Medulla oblongata (tissue), 1 donor: ENCODE data around the gene CORO1C.
"Not testable (repeated sequence)": the region's sequence is repeated elsewhere in the genome, so short reads cannot be mapped to it uniquely, and the experiment has no call there.

Experiments
- DNase-seq: peaks from one replicate; pipeline ENCODE4 v3.0.0-alpha.2; 2015; ENCODE audit errors: extremely low spot score

CORO1C gene

DNA sequence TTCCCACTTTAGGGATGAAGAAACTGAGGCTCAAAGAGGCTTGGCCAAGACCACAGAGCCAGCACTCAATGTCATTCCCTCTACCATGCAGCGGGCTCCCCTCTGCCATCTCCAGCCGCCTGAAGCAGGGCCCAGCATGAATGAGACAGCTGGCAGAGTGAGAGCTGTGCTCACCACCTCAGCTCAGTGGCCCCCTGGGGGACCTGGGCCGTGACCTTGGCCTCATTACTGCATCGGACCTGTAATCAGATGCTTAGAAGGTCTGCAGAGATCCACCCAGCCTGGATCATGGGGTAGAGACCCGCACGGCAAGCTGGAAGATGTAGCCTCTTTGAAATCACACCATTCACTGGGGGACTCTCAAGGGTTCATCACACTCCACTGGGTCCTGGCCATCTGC lies 22.7 kb upstream of the CORO1C start:
- DNase-seq: no peak

DNA sequence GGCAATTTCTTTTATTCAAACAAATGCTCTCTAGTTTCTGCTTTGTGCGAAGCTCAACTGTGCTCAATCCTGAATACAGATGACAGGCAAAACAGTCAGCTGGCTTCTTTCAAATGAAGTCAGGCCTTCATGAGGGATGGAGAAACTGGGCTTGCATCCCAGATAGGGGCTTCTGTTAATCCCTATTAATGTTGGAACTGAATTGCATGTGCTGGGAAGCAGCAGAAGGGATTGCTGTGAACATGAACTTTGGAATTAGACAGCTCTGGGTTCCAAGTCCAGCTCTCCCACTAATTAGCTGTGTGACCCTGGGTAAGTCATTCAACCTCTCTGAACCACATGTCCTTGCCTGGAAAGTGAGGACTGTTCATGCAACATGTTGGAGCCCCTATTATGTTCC lies 21.1 kb upstream of the CORO1C start:
- DNase-seq: peak; percentile 57

DNA sequence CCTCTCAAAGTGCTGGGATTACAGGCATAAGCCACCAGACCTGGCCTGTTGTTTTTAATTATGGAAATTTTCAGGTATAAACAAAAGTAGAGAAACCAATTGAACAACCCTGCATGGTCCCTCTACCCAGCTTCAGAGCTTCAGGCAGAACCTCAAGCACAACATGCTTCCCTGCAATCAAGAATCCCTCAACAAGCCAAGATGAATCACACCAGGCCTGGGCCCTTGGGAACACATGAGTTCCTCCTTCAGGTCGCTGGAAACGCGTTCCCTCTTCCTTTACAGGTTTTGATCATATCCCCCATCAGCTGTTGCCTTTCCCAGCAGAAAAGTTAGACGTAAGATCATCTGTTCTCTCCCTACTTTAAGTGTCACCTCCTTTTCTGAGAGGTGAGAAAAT lies 20.5 kb upstream of the CORO1C start:
- no peak for DNase-seq

DNA sequence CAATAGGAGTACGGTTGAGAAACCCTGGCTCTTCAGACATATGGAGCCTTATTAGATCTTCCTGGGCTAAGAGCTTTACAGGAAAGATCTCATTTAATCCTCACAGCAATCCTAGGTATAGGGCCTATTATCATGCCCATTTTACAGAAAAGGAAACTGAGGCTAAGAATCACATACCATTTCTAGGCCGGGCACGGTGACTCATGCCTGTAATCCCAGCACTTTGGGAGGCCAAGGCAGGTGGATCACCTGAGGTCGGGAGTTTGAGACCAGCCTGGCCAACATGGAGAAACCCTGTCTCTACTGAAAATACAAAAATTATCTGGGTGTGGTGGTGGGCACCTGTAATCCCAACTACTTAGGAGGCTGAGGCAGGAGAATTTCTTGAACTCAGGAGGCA lies 19.7 kb upstream of the CORO1C start:
- DNase-seq: not testable (repeated sequence)

DNA sequence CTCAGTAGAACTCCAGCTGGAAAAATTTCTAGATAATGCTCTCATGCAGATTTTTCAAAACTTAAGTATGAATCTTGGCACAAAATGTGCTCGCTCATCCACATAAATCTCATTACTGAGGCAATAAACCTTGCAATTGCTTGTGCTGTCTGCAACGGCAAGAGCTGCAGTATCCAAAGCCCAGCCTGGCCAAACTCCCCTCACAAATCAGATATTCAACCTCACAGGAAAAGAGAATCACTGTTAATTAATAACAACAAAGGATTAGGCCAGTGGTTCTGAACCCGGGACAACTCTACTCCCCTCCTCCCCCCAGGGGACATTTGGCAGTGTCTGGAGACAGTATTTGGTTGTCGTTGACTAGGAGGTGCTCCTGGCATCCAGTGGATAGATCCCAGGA lies 19.2 kb upstream of the CORO1C start:
- DNase-seq: no peak

DNA sequence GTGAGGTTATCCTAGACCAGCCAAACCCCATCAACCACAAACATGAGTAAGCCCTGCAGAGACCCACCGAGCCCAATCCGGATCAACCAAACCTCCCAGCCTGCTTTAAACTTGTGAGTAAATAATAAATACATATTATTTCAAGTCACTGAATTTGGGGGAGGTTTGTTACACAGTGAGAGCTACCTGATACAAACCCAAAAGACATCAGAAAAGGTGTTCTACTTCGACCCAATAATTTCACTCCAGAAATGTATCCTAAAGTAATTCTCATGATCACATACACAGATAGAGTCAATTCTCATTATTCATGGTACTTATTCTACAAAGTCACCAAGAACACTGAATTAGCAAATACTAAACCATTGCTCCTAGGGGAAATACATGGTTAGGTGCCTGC lies 16.2 kb upstream of the CORO1C start:
- no peak for DNase-seq

DNA sequence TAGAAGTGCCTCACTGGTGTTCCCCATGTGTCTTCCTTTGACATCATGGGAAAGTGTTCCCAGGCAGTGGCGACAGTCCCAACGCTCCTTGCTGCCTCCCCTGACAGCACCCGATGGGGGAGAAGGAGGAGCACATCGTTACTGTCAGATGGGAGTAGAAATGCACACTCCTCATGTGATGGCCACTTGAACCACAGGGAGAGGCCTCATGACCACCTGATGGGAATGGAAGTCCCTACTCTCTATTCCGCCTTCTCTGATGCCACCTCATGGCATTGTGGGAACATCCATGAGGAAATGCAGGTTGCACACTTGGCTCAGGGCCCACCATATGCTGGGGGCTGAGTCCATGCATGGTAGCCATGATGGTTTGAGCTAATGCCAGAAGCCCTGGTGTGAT lies 14.3 kb upstream of the CORO1C start:
- DNase-seq: no peak

DNA sequence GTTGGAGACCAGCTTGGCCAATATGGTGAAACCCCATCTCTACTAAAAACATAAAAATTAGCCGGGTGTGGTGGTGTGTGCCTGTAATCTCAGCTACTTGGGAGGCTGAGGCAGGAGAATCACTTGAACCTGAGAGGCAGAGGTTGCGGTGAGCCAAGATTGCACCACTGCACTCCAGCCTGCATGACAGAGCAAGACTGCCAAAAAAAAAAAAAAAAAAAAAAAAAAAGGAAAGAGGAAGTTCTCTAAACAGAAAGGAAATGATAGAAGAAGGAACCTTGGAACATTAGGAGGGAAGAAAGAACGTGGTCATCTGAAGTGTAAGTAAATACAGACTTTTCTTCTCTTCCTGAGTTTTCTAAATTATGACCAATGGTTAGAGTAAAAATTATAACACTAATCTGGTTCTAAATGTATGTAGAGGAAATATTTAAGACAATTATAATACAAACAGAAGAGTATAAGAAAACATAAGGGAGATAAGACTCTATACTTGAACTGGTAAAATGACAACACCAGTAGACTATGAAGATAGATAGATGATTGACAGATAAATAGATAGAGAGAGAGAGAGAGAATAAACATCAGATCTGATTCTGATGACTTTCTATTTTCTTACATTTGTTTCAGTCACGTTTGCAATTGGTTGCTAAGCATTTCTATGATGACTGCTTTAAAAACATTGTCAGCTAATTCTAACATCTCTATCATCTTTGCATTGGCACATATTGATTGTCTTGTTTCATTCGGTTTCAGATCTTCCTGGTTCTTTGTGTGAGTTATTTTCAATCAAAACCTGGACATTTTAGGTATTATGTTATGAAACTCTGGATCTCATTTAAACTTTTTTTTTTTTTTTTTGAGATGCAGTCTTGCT lies 12.9 kb upstream of the CORO1C start:
- no peak for DNase-seq

DNA sequence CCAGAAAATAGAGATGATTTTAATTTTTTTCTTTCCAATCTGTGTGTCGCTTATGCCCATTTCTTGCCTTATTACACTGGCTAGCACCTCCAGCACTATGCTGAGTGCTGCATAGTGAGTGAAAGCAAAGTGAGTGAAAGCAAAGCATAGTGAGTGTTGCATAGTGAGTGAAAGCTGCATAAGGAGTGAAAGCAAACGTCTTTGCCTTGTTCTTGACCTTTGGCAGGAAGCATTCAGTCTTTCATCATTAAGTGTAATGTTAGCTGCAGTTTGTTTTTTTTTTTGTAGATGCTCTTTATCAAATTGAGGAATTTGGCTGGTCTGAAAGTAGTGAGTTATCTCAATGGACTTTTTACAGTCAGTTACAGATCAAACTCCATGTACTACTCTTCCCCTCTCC lies 6.9 kb upstream of the CORO1C start:
- no peak for DNase-seq

DNA sequence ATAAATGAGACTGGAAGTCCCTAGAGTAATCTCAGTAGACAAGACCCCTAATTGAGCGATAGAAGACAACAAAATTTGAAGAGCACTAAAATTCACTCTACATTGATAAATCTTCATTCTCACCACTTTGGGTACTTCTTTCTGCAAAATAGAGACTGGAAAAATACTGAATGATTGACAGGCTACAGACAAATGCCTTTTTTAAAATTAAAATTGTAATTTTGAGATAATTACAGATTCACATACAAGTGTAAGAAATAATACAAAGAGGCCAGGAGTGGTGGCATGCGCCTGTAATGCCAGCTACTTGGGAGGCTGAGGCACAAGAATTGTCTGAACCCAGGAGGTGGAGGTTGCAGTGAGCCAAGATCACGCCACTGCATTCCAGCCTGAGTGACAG lies 4.5 kb upstream of the CORO1C start:
- DNase-seq: no peak

DNA sequence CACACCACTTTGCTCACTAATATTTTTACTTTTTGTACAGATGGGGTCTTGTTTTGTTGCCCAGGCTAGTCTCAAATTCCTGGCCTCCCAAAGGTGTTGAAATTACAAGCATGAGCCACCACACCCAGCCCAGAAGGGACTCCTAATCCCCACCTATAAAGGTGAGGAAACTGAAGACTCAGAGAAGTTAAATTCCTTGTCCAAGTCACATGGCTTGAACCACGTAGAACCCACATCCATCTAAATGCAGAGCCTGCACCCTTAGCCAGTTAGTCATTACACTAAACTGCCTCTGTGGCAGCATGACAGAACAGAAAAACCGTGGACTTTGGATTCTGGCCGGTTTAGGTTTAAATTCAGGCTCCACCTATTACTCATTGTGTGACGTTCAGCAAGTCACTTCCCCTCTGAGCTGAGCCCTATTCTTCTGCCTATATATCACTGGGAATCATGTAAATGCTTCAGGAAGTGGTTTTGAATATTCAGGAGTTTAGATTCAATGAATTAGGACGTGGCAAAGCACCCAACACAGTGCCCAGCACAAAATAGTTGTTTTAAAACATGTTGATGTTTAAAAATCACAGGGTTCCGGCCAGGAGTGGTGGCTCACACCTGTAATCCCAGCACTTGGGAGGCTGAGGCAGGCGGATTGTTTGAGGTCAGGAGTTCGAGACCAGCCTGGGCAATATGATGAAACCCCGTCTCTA lies 3.0 kb upstream of the CORO1C start:
- DNase-seq: no peak

DNA sequence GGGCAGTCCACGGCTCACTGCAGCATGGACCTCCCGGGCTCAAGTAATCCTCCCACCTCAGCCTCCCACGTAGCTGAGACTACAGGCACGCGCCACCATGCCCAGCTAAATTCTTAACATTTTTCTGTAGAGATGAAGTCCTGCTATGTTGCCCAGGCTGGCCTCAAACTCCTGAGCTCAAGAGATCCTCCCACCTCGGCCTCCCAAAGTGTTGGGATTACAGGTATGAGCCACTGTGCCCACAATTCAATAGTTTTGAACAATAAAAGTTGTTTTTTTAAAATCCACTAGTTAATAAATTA lies 1.9 kb upstream of the CORO1C start:
- not testable (repeated sequence) for DNase-seq

DNA sequence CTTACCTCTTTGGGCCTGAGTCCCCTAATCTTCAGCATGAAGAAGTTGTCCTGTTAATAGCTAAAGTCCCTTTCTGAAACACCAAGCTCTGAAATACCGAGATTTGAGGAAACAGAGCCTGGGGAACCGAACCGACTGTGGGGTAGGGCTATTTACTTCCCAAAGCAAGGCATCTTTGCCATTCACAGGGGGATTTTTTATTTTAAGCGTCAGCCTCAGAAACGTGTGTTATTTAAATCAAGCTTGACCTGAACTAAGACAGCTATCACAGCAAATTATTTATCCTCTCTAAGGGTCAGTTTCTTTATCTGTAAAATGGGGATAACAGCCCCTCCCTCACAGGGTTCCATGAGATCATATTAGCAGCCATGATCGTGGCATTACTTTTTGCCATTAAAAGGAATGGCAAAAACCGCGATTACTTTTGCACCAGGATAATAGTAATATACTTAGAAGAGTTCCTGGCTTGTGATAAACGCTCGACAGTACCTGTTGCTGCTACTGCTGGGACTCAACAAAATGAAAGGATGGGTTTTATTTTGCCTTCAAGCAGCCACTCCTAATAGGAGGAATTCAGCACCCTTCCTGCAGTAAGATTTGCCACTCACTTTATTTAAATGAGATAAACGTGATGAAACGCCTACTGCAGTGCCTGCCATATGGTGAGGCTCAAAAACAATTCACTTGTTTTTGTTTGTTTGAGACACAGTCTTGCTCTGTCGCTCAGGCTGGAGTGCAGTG lies 1.3 kb upstream of the CORO1C start:
- no peak for DNase-seq

DNA sequence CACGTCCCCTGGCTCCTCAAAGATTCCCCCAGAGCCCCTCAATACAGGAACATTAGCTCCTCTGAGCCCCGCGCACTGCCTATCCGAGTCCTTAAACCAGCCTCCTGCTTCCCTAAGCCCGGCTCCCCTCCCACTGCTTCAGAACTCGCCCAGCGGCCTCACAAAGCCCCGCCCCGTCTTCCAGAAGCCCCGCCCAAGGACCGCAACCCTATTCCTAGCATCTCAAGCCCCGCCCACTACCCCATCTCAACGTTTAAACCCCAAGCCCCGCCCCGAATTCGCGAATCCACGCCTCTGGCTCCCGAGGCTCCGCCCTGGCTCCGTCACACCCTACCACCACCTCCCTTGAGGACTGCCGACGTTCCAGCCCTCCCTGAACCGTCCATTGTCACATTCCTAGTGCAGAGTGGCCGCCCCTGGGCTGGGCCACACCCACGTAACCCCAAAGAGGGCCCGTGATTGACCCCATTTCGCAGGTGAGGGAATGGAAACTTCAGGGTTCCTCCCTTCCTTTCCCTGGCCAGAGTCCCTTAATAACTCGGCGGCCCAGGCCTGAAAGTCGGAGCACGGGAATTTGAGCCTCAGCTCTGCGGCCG lies 646 bp upstream of the CORO1C start:
- peak; percentile 98 for DNase-seq

DNA sequence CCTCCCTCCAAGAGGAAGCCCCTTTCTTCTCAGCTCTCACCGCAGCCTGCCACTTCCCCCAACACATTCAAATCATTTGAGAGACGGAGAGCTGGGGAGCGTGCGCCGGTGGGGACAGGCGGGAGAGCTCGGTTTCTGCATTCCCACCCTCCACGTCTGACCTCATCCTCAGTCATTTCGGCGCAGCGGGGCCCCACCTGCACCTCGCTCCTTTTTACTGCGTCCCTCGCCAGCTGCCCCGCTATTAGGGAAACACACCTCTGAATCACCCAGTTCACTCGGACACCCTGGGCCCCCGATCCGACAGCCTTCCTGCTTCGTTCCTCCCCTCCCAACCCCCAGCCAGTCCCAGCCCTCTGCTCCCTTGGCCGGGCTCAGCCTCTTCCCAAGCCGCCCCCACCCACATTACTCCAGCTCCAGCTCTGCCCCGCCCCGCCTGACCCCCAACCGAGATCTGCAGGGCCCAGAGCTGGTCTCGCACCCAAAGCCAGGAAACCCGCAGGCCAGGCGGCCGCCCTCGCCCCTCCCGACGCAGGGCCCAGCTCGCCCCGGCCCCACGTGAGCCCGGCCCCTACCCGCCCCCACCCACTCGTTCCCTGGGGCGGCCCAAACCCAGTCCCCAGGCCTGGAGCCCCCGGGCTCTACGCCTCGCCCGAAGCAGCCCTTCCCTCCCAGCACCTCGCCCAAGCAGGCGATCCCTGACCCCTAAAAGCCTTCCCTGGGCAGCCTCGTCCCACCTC lies 783 bp downstream of the CORO1C start:
- peak; percentile 84 for DNase-seq

DNA sequence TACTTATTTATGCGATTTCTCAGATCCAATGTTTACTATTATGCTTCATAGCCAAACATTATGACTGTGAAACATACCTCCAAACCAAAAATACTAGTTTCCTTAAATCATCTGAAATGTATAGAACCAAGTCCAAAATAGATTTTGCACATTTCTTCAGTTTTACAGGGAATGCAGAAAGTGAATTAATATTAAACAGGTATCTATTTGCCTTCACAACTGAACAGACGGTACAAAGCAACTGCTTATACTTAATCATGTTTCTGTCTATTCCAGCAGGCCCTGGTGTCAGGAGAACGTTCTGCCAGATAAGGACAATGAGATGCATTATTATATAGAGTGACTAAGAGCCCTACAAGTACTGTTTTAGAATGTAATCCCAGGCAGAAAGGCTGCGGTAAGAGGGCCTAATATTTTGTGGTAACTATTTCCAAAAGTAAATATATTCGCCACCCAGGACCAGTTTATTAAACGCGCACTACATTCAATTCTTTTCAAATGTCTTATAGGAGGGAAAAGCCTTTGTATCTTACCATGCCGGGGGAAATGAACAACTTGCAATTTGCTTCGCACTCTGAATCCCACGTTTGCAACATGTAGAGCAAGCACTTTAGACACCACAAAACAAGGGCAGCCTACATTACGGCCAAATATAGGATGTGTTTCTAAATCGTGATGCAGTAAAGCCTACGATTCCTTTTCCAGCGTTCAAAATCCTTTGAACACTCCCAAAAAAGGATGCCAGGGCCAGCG lies 1.5 kb downstream of the CORO1C start:
- DNase-seq: peak; percentile 75

DNA sequence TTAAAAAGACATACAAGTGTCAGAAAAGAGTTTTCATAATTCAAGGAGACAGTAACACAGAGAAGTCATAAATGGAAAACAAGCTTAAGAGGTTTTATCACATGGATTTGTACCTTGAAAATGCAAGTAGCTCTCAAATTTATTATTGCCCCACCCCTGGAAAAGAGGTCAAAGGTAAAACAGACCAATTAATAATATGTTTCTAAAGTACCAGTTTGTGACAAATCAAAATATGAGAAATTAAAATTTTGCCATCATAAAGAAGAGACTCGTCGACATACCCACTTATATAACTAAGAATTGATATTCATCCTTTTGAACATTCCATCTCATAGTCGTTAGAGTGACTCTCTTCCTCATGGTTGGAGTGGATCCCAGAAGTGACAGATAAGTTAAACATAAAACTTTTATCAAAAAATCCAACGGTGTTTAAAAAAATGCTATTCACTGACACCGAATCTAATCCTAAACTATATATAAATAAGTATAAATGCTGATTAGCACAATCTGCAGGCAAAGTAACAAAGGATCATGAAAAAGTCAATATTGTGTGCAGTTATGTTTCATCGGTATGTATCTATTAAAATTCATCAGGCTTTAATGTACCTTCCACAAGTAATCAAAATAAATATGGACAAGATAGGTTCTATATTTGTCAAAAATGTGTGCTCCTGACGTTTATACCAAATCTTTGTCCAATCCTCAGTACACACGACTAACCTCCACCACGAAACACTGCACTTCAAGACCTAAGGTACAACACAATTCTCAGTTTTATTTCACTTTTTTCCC lies 2.3 kb downstream of the CORO1C start:
- no peak for DNase-seq

DNA sequence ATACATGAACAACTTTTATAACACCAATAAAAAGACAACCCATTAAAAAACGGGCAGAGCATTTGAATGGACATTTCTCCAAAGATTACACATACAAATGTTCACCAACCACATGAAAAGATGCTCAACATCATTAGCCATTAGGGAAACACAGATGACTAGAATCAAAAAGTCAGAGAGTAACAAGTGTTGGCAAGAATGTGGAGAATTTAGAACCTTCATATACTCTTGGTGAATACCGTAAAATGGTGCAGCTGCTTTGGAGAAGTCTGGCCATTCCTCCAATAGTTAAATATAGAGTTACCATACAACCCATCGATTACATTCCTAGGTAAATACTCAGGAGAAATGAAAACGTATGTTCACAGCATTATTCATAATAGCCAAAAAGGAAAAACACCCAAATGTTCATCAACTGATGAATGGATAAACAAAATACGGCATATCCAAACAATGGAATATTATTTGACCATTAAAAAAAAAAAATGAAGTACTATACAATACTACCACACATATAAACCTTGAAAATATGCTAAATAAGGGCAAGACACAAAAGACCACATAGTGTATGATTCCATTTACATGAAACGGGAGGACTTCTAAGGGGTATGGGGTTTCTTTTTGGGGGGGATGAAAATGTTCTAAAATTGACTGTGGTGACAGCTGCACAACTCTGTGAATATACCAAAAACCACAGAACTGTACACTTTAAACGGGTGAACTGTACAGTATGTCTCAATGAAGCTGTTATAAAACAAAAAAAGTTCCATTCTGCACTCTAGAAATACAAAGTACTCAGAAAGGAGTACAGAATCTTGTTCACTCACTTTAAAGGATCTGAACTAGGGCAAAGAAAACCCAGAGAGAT lies 3.2 kb downstream of the CORO1C start:
- no peak for DNase-seq

DNA sequence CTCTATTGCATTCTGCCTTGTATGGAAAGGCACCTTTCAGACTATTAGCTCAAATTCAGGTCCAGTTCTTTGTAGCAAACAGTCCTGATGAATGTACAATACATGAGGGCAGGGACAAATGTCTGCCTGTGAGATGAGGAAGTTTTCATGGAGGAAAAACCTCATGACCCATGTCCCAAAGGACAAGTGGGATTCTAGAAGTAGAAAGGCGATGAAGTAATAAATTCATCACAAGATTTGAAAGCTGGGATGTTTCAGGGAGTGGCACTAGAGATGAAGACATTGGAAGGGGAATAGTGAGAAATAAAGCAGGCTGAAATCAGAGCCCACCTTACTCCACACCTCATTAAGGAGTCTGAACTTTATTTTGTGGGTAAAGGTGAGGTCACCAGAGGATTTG lies 4.2 kb downstream of the CORO1C start:
- DNase-seq: no peak
